Measurements from ENCODE around the gene MTUS2.

Gene MTUS2

GRCh38 chr13:29101409-29101808, 281.3 kb downstream of the MTUS2 start:
- intact Hi-C loops (cut with DNase I; ENCODE audit: low total_unique reads) = no loop called here
- no peaks in the 10 kb centered on the region for H3K4me1 ChIP-seq
- H3K9me3 ChIP-seq = no peaks in the 10 kb centered on the region

DNA sequence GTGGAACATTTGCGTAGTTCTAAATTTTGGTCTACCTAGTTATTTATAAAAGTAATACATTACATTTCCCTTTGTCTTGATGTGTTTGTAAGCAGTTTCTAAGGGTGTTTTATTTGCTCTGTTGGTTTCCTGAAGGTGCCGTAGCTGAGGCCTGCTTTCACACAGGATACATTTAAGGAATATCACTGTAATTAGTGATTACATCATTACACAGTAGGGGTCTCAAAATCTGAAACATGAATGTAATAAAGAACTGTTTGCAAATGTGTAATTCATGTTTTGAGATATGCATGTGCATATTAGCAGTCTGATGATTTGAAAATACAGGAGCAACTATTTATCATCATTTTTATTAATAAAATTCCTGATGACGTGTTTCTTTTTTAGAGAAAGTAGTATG, 281.8 kb downstream of the MTUS2 start:
- H3K4me3 ChIP-seq = no peak overlapping the region
- TF ChIP-seq, protein P1, sequence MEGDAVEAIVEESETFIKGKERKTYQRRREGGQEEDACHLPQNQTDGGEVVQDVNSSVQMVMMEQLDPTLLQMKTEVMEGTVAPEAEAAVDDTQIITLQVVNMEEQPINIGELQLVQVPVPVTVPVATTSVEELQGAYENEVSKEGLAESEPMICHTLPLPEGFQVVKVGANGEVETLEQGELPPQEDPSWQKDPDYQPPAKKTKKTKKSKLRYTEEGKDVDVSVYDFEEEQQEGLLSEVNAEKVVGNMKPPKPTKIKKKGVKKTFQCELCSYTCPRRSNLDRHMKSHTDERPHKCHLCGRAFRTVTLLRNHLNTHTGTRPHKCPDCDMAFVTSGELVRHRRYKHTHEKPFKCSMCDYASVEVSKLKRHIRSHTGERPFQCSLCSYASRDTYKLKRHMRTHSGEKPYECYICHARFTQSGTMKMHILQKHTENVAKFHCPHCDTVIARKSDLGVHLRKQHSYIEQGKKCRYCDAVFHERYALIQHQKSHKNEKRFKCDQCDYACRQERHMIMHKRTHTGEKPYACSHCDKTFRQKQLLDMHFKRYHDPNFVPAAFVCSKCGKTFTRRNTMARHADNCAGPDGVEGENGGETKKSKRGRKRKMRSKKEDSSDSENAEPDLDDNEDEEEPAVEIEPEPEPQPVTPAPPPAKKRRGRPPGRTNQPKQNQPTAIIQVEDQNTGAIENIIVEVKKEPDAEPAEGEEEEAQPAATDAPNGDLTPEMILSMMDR (IDR thresholded peaks at IDR 0.05) = no peak
- DNase-seq = no peak
- H3K27ac ChIP-seq = no peak overlapping the region
- H3K36me3 ChIP-seq = no peaks in the 10 kb centered on the region
- no peaks in the 10 kb centered on the region for H3K9me3 ChIP-seq
- no peaks in the 10 kb centered on the region for H3K4me1 ChIP-seq
- intact Hi-C loops (cut with DNase I; ENCODE audit: low total_unique reads) = no loop called here
- no peaks in the 10 kb centered on the region for H3K27me3 ChIP-seq

More at GRCh38 chr13:29101409-29101808, 281.3 kb downstream of the MTUS2 start:
- Histone ChIP-seq H3K36me3 (no peaks in the 10 kb centered on the region), H3K4me3 (no peak overlapping the region), H3K27me3 (no peaks in the 10 kb centered on the region), H3K27ac (no peak overlapping the region)
- TF ChIP-seq, protein P1 (IDR thresholded peaks at IDR 0.05) = no peak
- no peak for DNase-seq

GRCh38 chr13:29103065-29103800, 283.1 kb downstream of the MTUS2 start:
- no peaks in the 10 kb centered on the region for H3K9me3 ChIP-seq
- TF ChIP-seq, protein P1 (IDR thresholded peaks at IDR 0.05) = no peak
- DNase-seq = no peak
- no peaks in the 10 kb centered on the region for H3K27me3 ChIP-seq
- H3K4me1 ChIP-seq = no peaks in the 10 kb centered on the region
- no peak overlapping the region for H3K4me3 ChIP-seq
- intact Hi-C loops (cut with DNase I; ENCODE audit: low total_unique reads) = no loop called here
- H3K36me3 ChIP-seq = no peaks in the 10 kb centered on the region
- H3K27ac ChIP-seq = no peak overlapping the region

DNA sequence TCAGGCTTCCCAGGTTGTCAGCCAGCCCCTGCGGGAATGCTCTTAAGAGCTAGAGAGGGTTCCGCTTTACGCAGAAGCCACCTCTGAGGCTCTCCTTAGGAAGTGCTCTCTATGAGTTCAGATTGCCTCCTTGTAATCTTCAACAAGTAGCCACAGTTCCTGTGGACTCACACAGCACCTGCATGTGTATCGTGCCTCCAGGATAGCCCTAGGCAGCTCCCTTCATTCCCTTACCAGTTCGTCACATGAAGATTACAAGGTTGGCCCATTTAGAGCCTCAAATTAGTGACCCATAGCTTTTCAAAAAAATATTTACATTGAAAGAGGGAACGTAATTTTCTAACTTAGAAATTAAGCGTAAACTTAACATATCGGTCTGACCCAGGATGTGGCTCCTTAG, 284.3 kb downstream of the MTUS2 start:
- Histone ChIP-seq H3K27ac (no peak overlapping the region), H3K9me3 (no peaks in the 10 kb centered on the region), H3K4me3 (no peak overlapping the region), H3K4me1 (no peaks in the 10 kb centered on the region), H3K36me3 (no peaks in the 10 kb centered on the region), H3K27me3 (no peaks in the 10 kb centered on the region)
- DNase-seq = no peak
- intact Hi-C loops (cut with DNase I; ENCODE audit: low total_unique reads) = no loop called here
- TF ChIP-seq, protein P1 (IDR thresholded peaks at IDR 0.05) = no peak

- Histone ChIP-seq H3K36me3 (no peaks in the 10 kb centered on the region), H3K4me3 (no peak overlapping the region), H3K27ac (no peak overlapping the region), H3K27me3 (no peaks in the 10 kb centered on the region), H3K4me1 (no peaks in the 10 kb centered on the region), H3K9me3 (no peaks in the 10 kb centered on the region)
- no peak for DNase-seq
- intact Hi-C loops (cut with DNase I; ENCODE audit: low total_unique reads) = no loop called here
- TF ChIP-seq, protein P1 (IDR thresholded peaks at IDR 0.05) = no peak
These were observed 285.6 kb downstream of the MTUS2 start for GRCh38 chr13:29105779-29106178.

Measured in tibial artery (tissue), 4 donors.